DMS53 treated with DMSO at 0.1 percent for 48 hours (cell line): ENCODE results near the gene MAN2A1.
"Not testable (repeated sequence)": the region's sequence is repeated elsewhere in the genome, so short reads cannot be mapped to it uniquely, and the experiment has no call there.

Experiments
- DNase-seq: peaks from one replicate; lab custom pipeline; 2025; ENCODE audit not compliant: unreplicated experiment; lab: John Stamatoyannopoulos, UW

The MAN2A1 gene

GRCh38 chr5:109862301-109862700 is 172.6 kb downstream of the MAN2A1 start:
- no peak for DNase-seq

DNA sequence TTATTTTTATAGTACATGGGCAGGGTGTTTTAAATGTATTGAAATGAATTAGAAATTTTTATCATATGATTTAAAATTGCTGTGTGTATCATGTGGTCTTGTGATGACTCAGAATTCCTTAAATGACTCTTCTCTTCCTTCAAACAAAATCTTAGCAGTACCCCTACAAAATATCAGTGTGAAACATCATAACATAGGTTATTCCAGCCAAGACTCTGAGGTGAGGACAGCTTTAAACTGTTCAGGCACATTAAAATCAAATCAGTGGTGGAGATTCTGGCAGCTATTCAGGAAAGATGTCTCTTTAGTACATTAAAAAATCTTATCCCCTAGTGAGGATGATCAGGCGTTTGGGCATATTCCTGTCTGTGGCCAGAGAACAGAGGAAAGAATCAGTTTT is 174.0 kb downstream of the MAN2A1 start:
- DNase-seq: no peak

DNA sequence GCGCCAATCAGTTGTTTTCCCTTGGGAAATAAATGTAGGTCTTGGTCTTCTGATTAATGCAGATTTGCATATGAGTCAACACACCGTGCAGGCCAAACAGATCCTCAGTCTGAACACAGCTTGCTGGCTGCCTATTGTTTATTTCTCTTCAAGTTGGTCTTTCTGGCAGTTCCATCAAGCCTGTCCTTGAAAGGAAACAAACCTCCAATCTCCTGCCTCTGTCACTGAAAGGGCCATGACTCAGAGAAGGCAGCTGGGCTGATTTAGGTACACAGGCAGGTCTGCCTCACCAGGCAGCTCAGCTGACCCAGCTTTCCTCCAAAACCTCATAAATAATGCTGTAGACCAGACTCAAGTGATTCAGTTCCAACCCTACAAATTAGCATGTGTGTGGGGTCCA is 175.9 kb downstream of the MAN2A1 start:
- peak; percentile 85 for DNase-seq

- no peak for DNase-seq
These were observed 176.3 kb downstream of the MAN2A1 start for GRCh38 chr5:109866051-109866450.

DNA sequence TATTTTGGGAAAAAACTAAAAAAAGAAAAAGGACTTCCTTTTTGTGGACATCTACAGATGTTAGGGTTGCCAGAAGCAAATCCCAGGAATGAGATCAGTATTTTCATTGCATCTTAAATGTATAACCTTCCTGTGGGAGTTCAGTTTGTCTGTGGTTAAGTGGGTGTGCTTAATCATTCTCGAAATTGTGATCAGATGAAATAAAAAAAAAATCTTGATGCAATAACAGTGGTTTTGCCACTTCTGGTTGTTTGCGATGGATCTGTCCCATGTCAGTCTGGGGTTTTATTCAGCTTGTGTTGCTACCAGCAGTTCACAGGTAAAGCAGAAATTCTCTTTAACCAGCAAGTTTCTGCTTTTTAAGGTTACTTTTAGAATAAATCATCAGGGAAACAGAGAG is 179.0 kb downstream of the MAN2A1 start:
- DNase-seq: no peak

- no peak for DNase-seq
These were observed 184.0 kb downstream of the MAN2A1 start for GRCh38 chr5:109873687-109874086.

GRCh38 chr5:109874108-109874507 is 184.4 kb downstream of the MAN2A1 start:
- DNase-seq: no peak

DNA sequence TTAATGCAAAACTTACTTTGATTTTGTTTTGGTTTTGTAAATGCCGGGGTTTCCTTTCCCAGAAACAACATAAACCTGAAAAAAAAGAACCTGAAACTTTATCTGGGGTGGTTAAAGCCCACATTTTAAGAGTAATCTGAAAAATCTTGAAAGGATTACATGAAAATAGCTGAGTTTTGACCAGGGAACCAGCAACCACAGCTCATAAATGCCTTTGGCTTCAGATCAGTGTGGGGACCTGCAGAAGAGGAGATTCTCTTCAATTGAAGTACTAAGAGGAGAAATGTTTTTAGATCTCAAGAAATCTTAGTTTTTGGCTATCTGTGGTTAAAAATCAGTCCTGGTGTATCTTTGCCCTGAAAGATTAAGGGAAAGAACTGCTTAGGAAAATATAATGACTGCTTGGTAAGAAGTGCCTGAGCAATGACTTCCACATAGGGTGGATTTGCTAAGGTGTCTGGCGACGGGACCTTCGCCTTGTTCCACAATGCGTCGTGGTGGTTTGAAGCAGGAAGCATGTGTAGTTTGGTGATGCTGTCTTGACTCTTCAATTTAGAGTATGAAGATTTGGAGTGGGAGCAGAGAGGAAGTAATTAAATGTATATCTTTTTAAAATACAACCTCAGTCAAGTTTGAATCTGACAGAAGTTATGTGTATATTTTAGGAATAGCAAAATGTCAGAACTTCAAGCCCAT is 186.5 kb downstream of the MAN2A1 start:
- no peak for DNase-seq

DNA sequence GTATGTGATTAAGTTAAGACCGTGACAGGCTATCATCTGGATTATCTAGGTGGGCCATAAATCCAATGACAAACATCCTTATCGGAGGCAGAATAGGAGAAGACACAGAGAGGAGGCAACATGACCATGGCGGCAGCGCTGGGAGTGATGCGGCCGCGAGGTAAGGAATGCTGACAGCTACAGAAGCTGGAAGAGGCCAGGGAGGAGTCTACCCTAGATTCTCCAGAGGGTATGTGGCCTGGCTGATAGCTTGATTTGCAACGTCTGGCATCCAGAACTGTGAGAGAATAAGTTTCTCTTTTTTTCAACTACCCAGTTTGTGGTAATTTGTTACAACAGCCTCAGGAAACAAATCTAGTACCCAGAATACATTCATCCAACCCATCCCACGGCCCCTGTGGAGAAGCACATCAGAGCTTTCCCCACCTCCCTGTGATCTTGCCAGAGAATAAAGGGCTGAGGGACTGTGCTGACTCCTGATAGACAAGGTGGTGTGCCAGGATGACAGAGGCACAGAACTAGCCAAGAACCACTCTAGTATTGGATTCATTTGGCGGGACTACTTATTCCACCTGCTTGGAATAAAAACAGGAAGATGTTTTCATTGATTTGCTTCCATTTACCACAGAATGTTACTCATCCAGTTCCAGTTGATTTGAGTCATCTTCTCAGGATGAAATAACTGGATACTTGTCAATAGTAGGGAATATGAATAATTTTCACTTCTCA is 187.4 kb downstream of the MAN2A1 start:
- DNase-seq: no peak

DNA sequence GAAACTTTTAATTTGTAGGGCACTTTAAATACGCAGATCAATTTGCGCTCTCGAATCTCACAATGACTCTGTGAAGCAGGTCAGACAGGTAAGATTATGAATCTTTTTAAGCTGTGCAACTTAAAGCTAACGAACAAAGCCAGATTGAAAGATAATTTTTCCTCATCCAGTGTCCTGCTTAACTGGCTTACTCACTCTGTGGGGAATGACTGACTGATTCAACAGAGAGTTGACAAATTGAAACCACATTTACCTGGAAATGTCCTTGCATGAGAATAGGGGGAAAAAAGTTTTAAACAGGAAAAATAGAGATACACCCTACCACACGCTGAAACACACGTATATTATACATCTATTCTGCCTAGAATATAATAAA is 187.9 kb downstream of the MAN2A1 start:
- no peak for DNase-seq

DNA sequence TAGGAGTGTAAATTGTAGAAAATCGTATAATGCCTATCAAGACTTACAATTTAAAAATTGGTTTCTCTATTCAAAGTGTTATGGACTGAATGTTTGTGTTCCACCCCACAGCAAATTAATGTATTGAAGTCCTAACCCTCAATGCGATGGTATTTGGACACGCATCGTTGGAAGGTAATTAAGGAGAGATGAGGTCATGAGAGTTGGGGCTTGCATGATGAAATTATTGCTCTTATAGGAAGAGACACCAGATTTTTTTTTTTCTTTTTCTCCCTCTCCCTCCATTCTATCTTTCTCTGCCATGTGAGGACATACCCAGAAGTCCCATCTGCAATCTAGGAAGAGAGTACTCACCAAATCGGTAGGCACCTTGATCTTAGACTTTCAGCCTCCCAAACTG is 189.2 kb downstream of the MAN2A1 start:
- DNase-seq: no peak

DNA sequence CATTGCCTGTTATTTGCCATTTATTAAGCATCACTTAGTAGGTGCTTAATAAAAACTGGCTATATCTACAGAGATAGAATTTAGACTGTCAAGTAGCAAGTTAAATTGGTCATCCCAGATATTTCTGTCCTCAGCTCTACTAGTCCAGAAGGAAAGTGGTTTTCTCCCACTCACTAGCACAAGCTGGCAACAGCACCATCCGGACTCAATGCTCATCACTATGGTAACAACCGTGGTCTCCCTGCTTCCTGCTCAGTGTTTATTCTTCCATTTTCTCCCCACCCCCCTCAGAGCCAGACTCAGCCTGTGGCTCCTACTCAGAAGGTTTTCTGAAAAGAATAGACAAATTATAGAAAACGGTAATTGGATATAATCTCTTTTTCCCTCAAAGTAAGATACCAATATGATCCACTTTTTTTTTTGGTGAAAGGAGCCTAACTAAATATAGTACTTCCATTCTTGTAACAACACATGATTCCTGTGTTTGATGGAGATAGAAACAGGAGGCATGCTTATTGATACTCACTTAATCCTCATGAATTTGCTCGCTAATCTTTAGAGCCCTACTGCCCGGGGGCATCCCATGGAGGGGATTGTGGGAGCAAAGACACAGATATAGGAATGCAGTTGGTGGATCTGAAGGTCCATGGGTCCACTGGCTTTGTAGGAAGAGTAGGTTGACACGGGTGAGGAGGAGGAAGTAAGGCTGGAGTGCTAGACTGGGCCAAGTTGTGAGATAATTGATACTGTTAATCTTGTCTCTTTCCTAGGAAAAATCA is 191.4 kb downstream of the MAN2A1 start:
- DNase-seq: no peak

DNA sequence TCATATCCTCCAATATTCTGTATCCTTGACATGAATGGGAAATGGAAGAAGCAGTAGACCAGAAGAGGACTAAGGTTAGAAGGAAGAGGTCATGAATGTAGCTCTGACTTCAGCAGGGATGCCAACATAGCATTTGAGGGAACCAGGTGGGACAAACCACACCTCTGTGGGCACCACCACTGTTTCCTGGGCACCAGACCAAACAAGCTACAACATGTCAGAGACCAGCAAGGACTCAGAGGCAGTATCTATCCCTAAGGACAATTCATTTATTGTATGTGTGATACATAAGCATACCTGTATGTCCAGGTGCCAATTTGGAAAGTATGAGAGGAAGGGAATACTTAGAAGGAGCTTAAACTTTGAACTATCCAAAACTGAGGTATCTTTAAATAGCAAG is 192.8 kb downstream of the MAN2A1 start:
- no peak for DNase-seq

GRCh38 chr5:109884676-109885075 is 194.9 kb downstream of the MAN2A1 start:
- no peak for DNase-seq

DNA sequence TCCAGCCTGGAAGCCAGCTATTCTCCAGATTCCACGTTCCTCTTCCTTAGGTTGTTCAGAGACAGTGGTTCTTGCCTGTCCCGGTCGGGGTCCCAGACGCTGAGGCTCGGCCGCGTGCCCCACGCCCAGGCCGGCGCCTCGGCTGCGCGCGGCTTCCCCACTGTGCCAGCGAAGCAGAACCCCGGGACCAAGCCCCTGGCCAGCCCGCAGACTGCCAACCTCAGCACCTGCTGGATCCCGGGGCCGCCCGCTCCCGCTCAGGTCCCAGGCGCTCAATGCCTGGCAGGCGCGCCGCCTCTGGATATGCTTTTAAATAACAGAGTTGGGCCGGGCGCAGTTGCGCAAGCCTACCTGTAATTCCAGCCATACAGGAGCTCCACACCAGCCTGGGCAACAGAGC is 195.5 kb downstream of the MAN2A1 start:
- DNase-seq: no peak

- DNase-seq: no peak
These were observed 199.3 kb downstream of the MAN2A1 start for GRCh38 chr5:109888989-109889388.

DNA sequence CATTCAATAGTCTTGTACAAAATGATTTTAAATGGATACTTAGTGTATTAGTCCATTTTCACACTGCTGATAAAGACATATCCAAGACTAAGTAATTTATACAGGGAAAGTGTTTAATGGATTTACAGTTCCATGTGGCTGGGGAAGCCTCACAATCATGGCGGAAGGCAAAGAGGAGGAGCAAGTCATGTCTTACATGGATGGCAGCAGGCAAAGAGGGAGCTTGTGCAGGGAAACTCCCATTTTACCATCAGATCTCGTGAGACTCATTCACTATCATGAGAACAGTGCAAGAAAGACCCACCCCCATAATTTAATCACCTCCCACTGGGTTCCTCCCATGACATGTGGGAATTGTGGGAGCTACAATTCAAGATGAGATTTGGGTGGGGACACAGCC is 203.5 kb downstream of the MAN2A1 start:
- DNase-seq: not testable (repeated sequence)

GRCh38 chr5:109898269-109899162 is 208.8 kb downstream of the MAN2A1 start:
- DNase-seq: no peak

- no peak for DNase-seq
These were observed 209.4 kb downstream of the MAN2A1 start for GRCh38 chr5:109899163-109899535.

- no peak for DNase-seq
These were observed 210.7 kb downstream of the MAN2A1 start for GRCh38 chr5:109900461-109900860.
